Measurements from ENCODE around the gene IVNS1ABP. TPM values are rescaled to one million over a fixed set of nuclear protein-coding genes. Genes with fewer than 3 reads are reported as not detected.
A peak's percentile ranks its signal among the peaks of the same experiment; 100 is the strongest.

IVNS1ABP gene
- total and polyA plus RNA-seq, 2 donors (not counting 3 experiments of a cell fraction or from before 2014, with no cell fraction given), result 26.3 to 81.6 TPM

DNA sequence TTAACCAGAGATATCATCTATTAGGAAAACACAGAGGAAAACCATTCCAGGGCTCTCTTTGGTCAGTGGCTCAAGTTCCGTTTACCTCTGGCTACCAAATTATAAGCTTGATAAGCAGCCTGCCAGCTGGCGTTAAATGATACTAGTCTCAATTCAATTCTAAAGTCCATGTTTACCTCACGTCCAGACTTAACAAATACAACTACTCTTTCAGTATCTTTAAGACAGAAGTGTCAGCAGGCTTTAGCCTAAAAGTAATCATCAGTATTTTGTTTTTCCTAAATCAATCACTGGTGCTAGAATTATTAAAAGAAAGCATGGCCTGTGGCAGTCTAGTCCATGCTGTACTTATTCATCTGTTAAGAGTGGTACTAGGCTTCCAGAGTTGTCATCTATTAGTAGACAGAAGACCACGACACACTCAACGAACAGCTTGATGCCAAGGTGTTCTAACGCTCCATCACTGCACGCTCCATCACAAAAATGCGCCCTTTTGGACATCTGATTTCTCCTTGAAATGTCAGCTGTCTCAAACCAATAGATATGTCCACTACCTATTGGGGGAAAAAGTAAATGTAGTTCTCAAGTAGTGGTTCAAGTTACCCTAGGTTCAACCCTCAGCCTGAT lies 1.5 kb downstream of the IVNS1ABP start:
- H4K20me1 ChIP-seq (replicated peaks; ENCODE audit: control insufficient read depth, extremely low read depth, insufficient read depth, low read length), result peaks cover 23% of the 10 kb centered on the region
- no peaks in the 10 kb centered on the region for H3K9me3 ChIP-seq (replicated peaks; ENCODE audit: control insufficient read depth, insufficient read depth, low read length)
- FAIRE-seq (no peak), DNase-seq (ENCODE audit: low read depth, low spot score) (no peak)
- TF ChIP-seq JUN (IDR thresholded peaks at IDR 0.05; ENCODE audit: borderline replicate concordance, insufficient read depth, insufficient read length, low read depth), result no peak
- TF ChIP-seq POLR2A (IDR thresholded peaks at IDR 0.05; ENCODE audit: low read depth, low read length), result no peak
- peak; percentile 32 for TF ChIP-seq GATA2 (IDR thresholded peaks at IDR 0.05; ENCODE audit: insufficient read depth, insufficient read length, low read depth, low read length)
- H3K36me3 ChIP-seq (ENCODE audit: control insufficient read depth in 2 of 2, extremely low read depth in 1 of 2, insufficient read depth in 2 of 2, low read length in 2 of 2), result peaks cover 0 to 4% of the 10 kb centered on the region in 2 experiments
- CTCF ChIA-PET, result interaction anchor here (0.9 to 5.1 kb wide), 7 partner anchors 58 to 364 kb away, joined by 3 to 38 read pairs (median 17); no protein-coding TSS in a partner anchor
- TSS peak; percentile 11 for BruUV-seq (replicated peaks)
- dilution Hi-C loops (cut with MboI; ENCODE audit: extremely low pct_ligation_motif_present, low sequenced_read_pairs) (no loop called here), intact Hi-C loops (cut with micrococcal nuclease) (loop anchor here (2.0 to 5.0 kb wide), 5 partner anchors 51 to 508 kb away; partner anchors contain the start of genes SWT1 and TRMT1L)
- H3K27ac ChIP-seq (ENCODE audit: insufficient read depth, low read depth, low read length), result peak overlapping the region; percentile 74
- peaks cover 2% of the 10 kb centered on the region for H3K9me1 ChIP-seq (replicated peaks; ENCODE audit: control insufficient read depth, extremely low read depth, insufficient read depth, low read length)
- POLR2A ChIA-PET, result interaction anchor here (1.0 to 2.4 kb wide), 2 partner anchors 12 to 280 kb away, joined by 3 to 9 read pairs; no protein-coding TSS in a partner anchor
- peak overlapping the region; percentile 95 for H3K4me2 ChIP-seq (ENCODE audit: insufficient read depth, low read length)
- peak overlapping the region; percentile 66 to 98 (median 94) for H3K4me3 ChIP-seq (replicated peaks in 1 of 3; ENCODE audit: insufficient read depth in 1 of 3, low read depth in 1 of 3, low read length in 3 of 3)
- peaks cover 63% of the 10 kb centered on the region for H3K79me2 ChIP-seq (ENCODE audit: control insufficient read depth, insufficient read depth, low read length)
- H2AFZ ChIP-seq (ENCODE audit: low read depth, low read length), result no peak overlapping the region
- no peaks in the 10 kb centered on the region for H3K27me3 ChIP-seq (ENCODE audit: control insufficient read depth in 2 of 2, insufficient read depth in 2 of 2, low read length in 2 of 2)
- peak overlapping the region; percentile 94 for H3K9ac ChIP-seq (replicated peaks; ENCODE audit: extremely low read depth, insufficient read depth, low read length)
- H3K4me1 ChIP-seq (ENCODE audit: control insufficient read depth, extremely low read depth, insufficient read depth, low read length), result peaks cover 36% of the 10 kb centered on the region

DNA sequence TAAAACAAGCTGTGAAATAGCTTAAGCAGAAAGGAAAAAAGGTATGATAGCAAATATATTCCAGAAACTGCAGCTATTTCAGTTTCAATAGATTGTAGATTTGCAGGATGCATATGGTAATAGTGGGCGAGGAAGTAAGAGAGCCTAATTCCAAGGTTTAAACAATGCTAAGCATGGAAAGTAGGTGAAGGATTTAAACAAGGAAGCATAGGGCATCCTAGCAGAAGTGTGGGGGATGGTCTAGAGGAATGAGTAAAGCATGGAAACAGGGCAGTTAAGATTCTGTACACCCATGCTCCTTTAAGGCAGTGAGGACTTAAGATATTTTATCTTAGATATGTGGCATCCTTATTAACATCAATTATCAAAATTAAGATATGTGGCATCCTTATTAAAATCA lies 2.6 kb downstream of the IVNS1ABP start:
- TF ChIP-seq JUN (IDR thresholded peaks at IDR 0.05; ENCODE audit: borderline replicate concordance, insufficient read depth, insufficient read length, low read depth) (no peak), POLR2A (IDR thresholded peaks at IDR 0.05; ENCODE audit: low read depth, low read length) (no peak), EZH2 (IDR thresholded peaks at IDR 0.05; ENCODE audit: borderline replicate concordance, low read depth, low read length, severe bottlenecking) (no peak), GATA2 (IDR thresholded peaks at IDR 0.05; ENCODE audit: insufficient read depth, insufficient read length, low read depth, low read length) (no peak), MYC (IDR thresholded peaks at IDR 0.05; ENCODE audit: low read depth, low read length) (no peak), FOS (IDR thresholded peaks at IDR 0.05; ENCODE audit: borderline replicate concordance, insufficient read depth, low read length) (no peak)
- TF ChIP-seq, protein P1, sequence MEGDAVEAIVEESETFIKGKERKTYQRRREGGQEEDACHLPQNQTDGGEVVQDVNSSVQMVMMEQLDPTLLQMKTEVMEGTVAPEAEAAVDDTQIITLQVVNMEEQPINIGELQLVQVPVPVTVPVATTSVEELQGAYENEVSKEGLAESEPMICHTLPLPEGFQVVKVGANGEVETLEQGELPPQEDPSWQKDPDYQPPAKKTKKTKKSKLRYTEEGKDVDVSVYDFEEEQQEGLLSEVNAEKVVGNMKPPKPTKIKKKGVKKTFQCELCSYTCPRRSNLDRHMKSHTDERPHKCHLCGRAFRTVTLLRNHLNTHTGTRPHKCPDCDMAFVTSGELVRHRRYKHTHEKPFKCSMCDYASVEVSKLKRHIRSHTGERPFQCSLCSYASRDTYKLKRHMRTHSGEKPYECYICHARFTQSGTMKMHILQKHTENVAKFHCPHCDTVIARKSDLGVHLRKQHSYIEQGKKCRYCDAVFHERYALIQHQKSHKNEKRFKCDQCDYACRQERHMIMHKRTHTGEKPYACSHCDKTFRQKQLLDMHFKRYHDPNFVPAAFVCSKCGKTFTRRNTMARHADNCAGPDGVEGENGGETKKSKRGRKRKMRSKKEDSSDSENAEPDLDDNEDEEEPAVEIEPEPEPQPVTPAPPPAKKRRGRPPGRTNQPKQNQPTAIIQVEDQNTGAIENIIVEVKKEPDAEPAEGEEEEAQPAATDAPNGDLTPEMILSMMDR (IDR thresholded peaks at IDR 0.05; ENCODE audit: extremely low read depth in 1 of 2, insufficient read depth in 1 of 2, low read depth in 1 of 2, low read length in 2 of 2), result no peak
- Histone ChIP-seq H3K36me3 (ENCODE audit: control insufficient read depth in 2 of 2, extremely low read depth in 1 of 2, insufficient read depth in 2 of 2, low read length in 2 of 2) (peaks cover 0 to 7% of the 10 kb centered on the region in 2 experiments), H3K9me1 (replicated peaks; ENCODE audit: control insufficient read depth, extremely low read depth, insufficient read depth, low read length) (peaks cover 2% of the 10 kb centered on the region), H3K79me2 (ENCODE audit: control insufficient read depth, insufficient read depth, low read length) (peaks cover 73% of the 10 kb centered on the region), H3K27me3 (ENCODE audit: control insufficient read depth in 2 of 2, insufficient read depth in 2 of 2, low read length in 2 of 2) (no peaks in the 10 kb centered on the region), H2AFZ (ENCODE audit: low read depth, low read length) (no peak overlapping the region), H3K9ac (replicated peaks; ENCODE audit: extremely low read depth, insufficient read depth, low read length) (peak overlapping the region; percentile 20), H3K4me1 (ENCODE audit: control insufficient read depth, extremely low read depth, insufficient read depth, low read length) (peaks cover 42% of the 10 kb centered on the region), H4K20me1 (replicated peaks; ENCODE audit: control insufficient read depth, extremely low read depth, insufficient read depth, low read length) (peaks cover 23% of the 10 kb centered on the region), H3K27ac (ENCODE audit: insufficient read depth, low read depth, low read length) (no peak overlapping the region), H3K4me3 (replicated peaks in 1 of 3; ENCODE audit: insufficient read depth in 1 of 3, low read depth in 1 of 3, low read length in 3 of 3) (peak overlapping the region; percentile 8 to 98 (median 94)), H3K4me2 (ENCODE audit: insufficient read depth, low read length) (peak overlapping the region; percentile 95), H3K9me3 (replicated peaks; ENCODE audit: control insufficient read depth, insufficient read depth, low read length) (no peaks in the 10 kb centered on the region)
- no TSS peak for BruUV-seq (replicated peaks)
- ChIA-PET CTCF (interaction anchor here (0.6 to 1.7 kb wide), 5 partner anchors 9 to 356 kb away, joined by 3 to 14 read pairs (median 4); no protein-coding TSS in a partner anchor), POLR2A (no interaction called here)
- DNase-seq (ENCODE audit: low read depth, low spot score), result peak; percentile 41
- dilution Hi-C loops (cut with MboI; ENCODE audit: extremely low pct_ligation_motif_present, low sequenced_read_pairs) (no loop called here), intact Hi-C loops (cut with micrococcal nuclease) (loop anchor here (1.0 kb wide), 1 partner anchor 521 kb away; no protein-coding TSS in a partner anchor)
- FAIRE-seq, result no peak

Measured in endothelial cell of umbilical vein (primary cell).